ENCODE data around the gene PPFIA2.

DNA sequence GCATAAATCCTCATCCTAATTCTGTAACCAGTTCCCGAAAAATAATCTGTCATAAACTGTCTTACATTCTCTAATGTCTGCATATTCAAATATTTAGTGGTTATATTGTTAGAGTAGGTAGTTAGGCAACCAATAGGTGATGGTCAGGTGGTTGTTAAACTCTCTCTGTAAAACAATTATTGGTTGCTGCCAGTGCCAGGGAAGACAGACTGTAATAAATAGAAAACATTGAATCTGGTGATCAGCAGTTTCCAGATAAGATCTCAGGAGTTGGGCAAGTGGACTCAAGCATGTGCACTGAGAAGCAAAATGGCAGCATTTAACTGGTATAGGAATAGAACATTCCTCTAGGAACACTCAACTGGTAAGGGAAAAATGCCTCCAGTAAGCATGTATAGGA is 355.8 kb downstream of the PPFIA2 start:
- TF ChIP-seq, protein P1, sequence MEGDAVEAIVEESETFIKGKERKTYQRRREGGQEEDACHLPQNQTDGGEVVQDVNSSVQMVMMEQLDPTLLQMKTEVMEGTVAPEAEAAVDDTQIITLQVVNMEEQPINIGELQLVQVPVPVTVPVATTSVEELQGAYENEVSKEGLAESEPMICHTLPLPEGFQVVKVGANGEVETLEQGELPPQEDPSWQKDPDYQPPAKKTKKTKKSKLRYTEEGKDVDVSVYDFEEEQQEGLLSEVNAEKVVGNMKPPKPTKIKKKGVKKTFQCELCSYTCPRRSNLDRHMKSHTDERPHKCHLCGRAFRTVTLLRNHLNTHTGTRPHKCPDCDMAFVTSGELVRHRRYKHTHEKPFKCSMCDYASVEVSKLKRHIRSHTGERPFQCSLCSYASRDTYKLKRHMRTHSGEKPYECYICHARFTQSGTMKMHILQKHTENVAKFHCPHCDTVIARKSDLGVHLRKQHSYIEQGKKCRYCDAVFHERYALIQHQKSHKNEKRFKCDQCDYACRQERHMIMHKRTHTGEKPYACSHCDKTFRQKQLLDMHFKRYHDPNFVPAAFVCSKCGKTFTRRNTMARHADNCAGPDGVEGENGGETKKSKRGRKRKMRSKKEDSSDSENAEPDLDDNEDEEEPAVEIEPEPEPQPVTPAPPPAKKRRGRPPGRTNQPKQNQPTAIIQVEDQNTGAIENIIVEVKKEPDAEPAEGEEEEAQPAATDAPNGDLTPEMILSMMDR (IDR thresholded peaks at IDR 0.05) = no peak
- no peak for TF ChIP-seq EP300 (IDR thresholded peaks at IDR 0.05)
